HG03442 (cell line): Measurements from ENCODE around the gene CTNNBIP1.
"Not testable (repeated sequence)": the region's sequence is repeated elsewhere in the genome, so short reads cannot be mapped to it uniquely, and the experiment has no call there.

Experiments used
- ATAC-seq: cut with Tn5 transposase; IDR thresholded peaks from one replicate; pipeline ENCODE4 v1.9.1; 2021; ENCODE audit warnings: mild to moderate bottlenecking, moderate library complexity; ENCODE audit not compliant: unreplicated experiment

Gene CTNNBIP1

GRCh38 chr1:9910076-9910422 lies at the start of gene CTNNBIP1:
CTNNBIP1 (minus strand) TSS chr1:9910269; CDS start chr1:9872064, 38,205 bp downstream.
- peak; percentile 72 for ATAC-seq

- no peak for ATAC-seq
These were observed 47.7 kb upstream of the CTNNBIP1 start for GRCh38 chr1:9957726-9958125.

GRCh38 chr1:9946315-9946714 lies 36.2 kb upstream of the CTNNBIP1 start:
- ATAC-seq = no peak

- ATAC-seq = peak; percentile 93
These were observed 33.1 kb upstream of the CTNNBIP1 start, which contains the start of the genes LZIC and NMNAT1 for GRCh38 chr1:9942939-9943788. LZIC (minus strand) TSS chr1:9943391; CDS start chr1:9936619, 6,772 bp downstream. NMNAT1 (plus strand) TSS chr1:9943475; CDS start chr1:9972074, 28,599 bp downstream.

GRCh38 chr1:9942399-9942938 lies 32.4 kb upstream of the CTNNBIP1 start:
- ATAC-seq = peak; percentile 10

GRCh38 chr1:9929431-9930385 lies 19.6 kb upstream of the CTNNBIP1 start:
- ATAC-seq = no peak

GRCh38 chr1:9927259-9927658 lies 17.2 kb upstream of the CTNNBIP1 start:
- no peak for ATAC-seq

GRCh38 chr1:9922342-9922741 lies 12.3 kb upstream of the CTNNBIP1 start:
- no peak for ATAC-seq

- ATAC-seq = no peak
These were observed 10.5 kb upstream of the CTNNBIP1 start for GRCh38 chr1:9920606-9921005.

- no peak for ATAC-seq
These were observed 7.8 kb upstream of the CTNNBIP1 start for GRCh38 chr1:9917901-9918300.

- ATAC-seq = not testable (repeated sequence)
These were observed 7.4 kb upstream of the CTNNBIP1 start for GRCh38 chr1:9917495-9917894.

- no peak for ATAC-seq
These were observed 6.4 kb upstream of the CTNNBIP1 start for GRCh38 chr1:9916452-9916851.

- ATAC-seq = no peak
These were observed 4.5 kb upstream of the CTNNBIP1 start for GRCh38 chr1:9914610-9914937.

GRCh38 chr1:9912264-9912936 lies 2.3 kb upstream of the CTNNBIP1 start:
- no peak for ATAC-seq

GRCh38 chr1:9910423-9911178 lies 532 bp upstream of the CTNNBIP1 start:
- peak; percentile 93 for ATAC-seq

- peak; percentile 6 for ATAC-seq
These were observed 629 bp downstream of the CTNNBIP1 start for GRCh38 chr1:9909234-9910046.

GRCh38 chr1:9908871-9909233 lies 1.2 kb downstream of the CTNNBIP1 start:
- no peak for ATAC-seq

- ATAC-seq = no peak
These were observed 2.6 kb downstream of the CTNNBIP1 start for GRCh38 chr1:9907441-9907840.

- no peak for ATAC-seq
These were observed 3.6 kb downstream of the CTNNBIP1 start for GRCh38 chr1:9906466-9906865.
